Left cardiac atrium (tissue), 4 donors: ENCODE data around the gene WDR45B. TPM values are rescaled to one million over a fixed set of nuclear protein-coding genes. Genes with fewer than 3 reads are reported as not detected.
A peak's percentile ranks its signal among the peaks of the same experiment; 100 is the strongest.

Experiments used
- ATAC-seq, 2 donors: fragments of 200-7000 bp; cut with Tn5 transposase; one replicate each; pipeline ENCODE4 v1.9.1; 2020; ENCODE audit warnings: mild to moderate bottlenecking in 2 of 2, moderate library complexity in 2 of 2
- DNase-seq: peaks from one replicate; pipeline ENCODE4 v3.0.0-alpha.2; 2020
- intact Hi-C, 2 donors: fragments of 100-400 bp; cut with DNase I; formaldehyde crosslinking; loops; one replicate each; pipeline versions ENCODE4 v1.14.1 to v1.15.1; 2022 to 2023
- microRNA-seq, 2 donors: library from miRNA; unstranded; fragments of <30 nt; microRNA quantifications; one replicate each; pipeline ENCODE4 v1.2.0, GENCODE V29; 2020
- total RNA-seq, 2 donors: library from RNA; stranded (reverse); fragmentation: NEBNext Ultra II Directional; extraction: Animal tissue kit (Norgen Biotek cat#: 25700); gene quantifications; one replicate each; pipeline ENCODE4 v1.2.1, GENCODE V29; 2021
- donor health status: DM: no; HTN: yes; CAD: no.
- donor health status: DM: no; HTN: yes; CAD: no; lungs with severe emphysema.
- donor health status: DM: yes; HTN: yes; CAD: no.
- donor health status: Dilated cardiomyopathy.

The WDR45B gene
- total RNA-seq, 2 donors from 2014 or later, result 40.1 to 47.3 TPM

- ATAC-seq (no peak), DNase-seq (no peak)
- intact Hi-C loops, result no loop called here
Measured at GRCh38 chr17:82571855-82572254, 76.4 kb downstream of the WDR45B start.

DNA sequence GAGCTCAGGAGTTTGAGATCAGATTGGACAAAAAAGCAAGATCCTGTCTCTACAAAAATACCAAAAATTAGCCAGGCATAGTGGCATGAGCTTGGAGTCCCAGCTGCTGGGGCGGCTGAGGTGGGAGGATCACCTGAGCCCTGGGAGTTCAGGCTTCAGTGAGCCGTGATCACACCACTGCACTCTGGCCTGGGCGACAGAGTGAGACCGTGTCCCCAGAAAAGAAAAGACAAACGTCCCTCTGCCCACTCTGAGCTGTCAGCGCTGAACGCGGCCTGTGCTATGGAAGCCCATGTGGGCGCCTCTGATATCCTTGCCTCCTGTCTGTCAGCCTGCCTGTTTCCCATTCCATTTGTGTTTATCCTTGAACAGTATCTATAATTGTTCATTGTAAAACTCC, 78.0 kb downstream of the WDR45B start:
- intact Hi-C loops, result no loop called here
- ATAC-seq (peak in 1 of 2 donors; percentile 10), DNase-seq (no peak)

- ATAC-seq, result no peak
- no peak for DNase-seq
- intact Hi-C loops, result no loop called here
Measured at GRCh38 chr17:82569621-82570020, 78.6 kb downstream of the WDR45B start.

GRCh38 chr17:82568997-82569393, 79.2 kb downstream of the WDR45B start:
- no peak for DNase-seq
- intact Hi-C loops, result no loop called here
- peak; percentile 24 to 63 for ATAC-seq

- DNase-seq (no peak), ATAC-seq (no peak)
- intact Hi-C loops, result no loop called here
Measured at GRCh38 chr17:82567286-82567685, 81.0 kb downstream of the WDR45B start.

GRCh38 chr17:82566129-82566960, 81.9 kb downstream of the WDR45B start:
- ATAC-seq, result no peak
- intact Hi-C loops, result no loop called here
- no peak for DNase-seq

- intact Hi-C loops, result no loop called here
- ATAC-seq (peak in 1 of 2 donors; percentile 32), DNase-seq (no peak)
Measured at GRCh38 chr17:82565551-82565950, 82.7 kb downstream of the WDR45B start.

Small RNA genes lying within 50 kb of the gene (microRNA-seq; reads per million reads assigned to microRNA genes)
- gene MIR4525, result 0.60 to 1.4 reads per million in 2 donors

Other genes starting within 250 kb of the WDR45B start
- gene HEXD, start 230.1 kb downstream of the WDR45B start, total RNA-seq, result 10 to 100 TPM; 14.3 to 16.3 TPM
- 10 to 100 TPM; 27.2 to 32.0 TPM for gene OGFOD3, start 229.9 kb downstream of the WDR45B start, total RNA-seq
- gene CYBC1, start 197.7 kb downstream of the WDR45B start, total RNA-seq, result 10 to 100 TPM; 42.1 to 43.6 TPM
- gene NARF, start 189.7 kb downstream of the WDR45B start, total RNA-seq, result 10 to 100 TPM; 63.7 to 65.9 TPM
- 10 to 100 TPM; 35.9 to 53.9 TPM for gene FOXK2, start 128.7 kb downstream of the WDR45B start, total RNA-seq
- gene RAB40B, start 50.3 kb upstream of the WDR45B start, total RNA-seq, result 10 to 100 TPM; 12.8 to 16.7 TPM
- 10 to 100 TPM; 12.1 to 14.5 TPM for gene FN3KRP, start 68.3 kb upstream of the WDR45B start, total RNA-seq
- gene FN3K, start 87.2 kb upstream of the WDR45B start, total RNA-seq, result 10 to 100 TPM; 49.9 to 62.9 TPM
- 10 to 100 TPM; 37.0 to 59.8 TPM for gene TBCD, start 103.6 kb upstream of the WDR45B start, total RNA-seq
- not detected for gene ZNF750, start 191.6 kb upstream of the WDR45B start, total RNA-seq